MM.1S (cell line): ENCODE data around the gene FAM47E.

Source experiments
- CTCF ChIP-seq: fragments of 300-600 bp; sonication (generic); IDR thresholded peaks from 2 replicates; pipeline ENCODE4 v1.5.1; 2016; ENCODE audit warnings: antibody characterized with exemption, low read length, mixed read lengths
- EZH2 ChIP-seq: fragments of 300-600 bp; sonication (generic); optimal IDR thresholded peaks from 2 replicates; pipeline ENCODE3; 2017; ENCODE audit warnings: low read depth, mild to moderate bottlenecking, antibody characterized with exemption, low read length, mixed read lengths
- EZH2phosphoT487 ChIP-seq: fragments of 300-600 bp; sonication (generic); IDR thresholded peaks from 2 replicates; pipeline ENCODE4 v1.6.1; 2018; ENCODE audit warnings: antibody characterized with exemption, low read length

DNA sequence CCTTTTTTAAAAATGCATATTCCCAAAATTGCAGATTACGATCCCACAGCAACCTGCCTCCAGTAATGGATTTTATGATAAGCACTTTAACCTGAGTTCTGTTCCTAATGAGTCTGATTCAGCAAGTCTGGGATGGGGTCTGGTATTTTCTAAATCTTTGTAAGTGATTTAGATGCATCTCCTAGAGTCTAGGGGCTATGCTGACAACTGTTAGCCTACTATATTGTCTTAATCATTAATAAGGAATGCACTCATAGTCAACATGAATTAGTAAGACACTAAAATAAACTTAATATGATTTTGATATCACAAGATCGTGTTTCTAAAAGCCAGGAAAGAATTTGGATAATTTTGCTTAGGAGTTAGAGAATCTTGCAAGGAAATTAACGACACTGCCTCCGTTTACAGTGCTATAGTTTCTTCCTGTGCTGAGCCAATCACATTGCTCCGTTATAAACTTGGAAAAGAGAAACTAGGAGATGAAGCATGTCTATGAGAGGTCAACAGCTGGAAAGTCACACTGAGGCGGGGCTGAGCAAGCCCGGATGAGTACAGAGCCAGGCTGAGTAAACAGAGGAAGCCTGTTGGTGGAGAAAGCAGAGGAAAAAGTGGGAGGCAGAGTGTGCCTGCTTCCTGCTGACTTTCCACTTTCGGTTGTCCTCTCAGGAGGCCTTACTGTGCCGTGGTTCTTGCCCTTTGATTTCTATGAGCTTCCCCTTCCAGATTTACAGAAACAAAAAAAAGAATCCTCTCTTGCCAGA, 43.3 kb upstream of the FAM47E start:
- TF ChIP-seq CTCF (no peak), EZH2 (no peak), EZH2phosphoT487 (no peak)
